GM21526 (cell line): Measurements from ENCODE around the gene CYB561.

Source experiments
- ATAC-seq: cut with Tn5 transposase; IDR thresholded peaks from one replicate; pipeline ENCODE4 v1.9.1; 2021; ENCODE audit warnings: moderate library complexity; ENCODE audit not compliant: unreplicated experiment, low FRiP score

Gene CYB561

GRCh38 chr17:63419398-63419797, 26.7 kb downstream of the CYB561 start:
- ATAC-seq, result no peak

- ATAC-seq, result no peak
Observed at GRCh38 chr17:63418540-63418939, 27.6 kb downstream of the CYB561 start.

- no peak for ATAC-seq
Observed at GRCh38 chr17:63414222-63414621, 31.9 kb downstream of the CYB561 start.

GRCh38 chr17:63413128-63413527, 33.0 kb downstream of the CYB561 start:
- ATAC-seq, result no peak

- no peak for ATAC-seq
Observed at GRCh38 chr17:63412234-63412633, 33.9 kb downstream of the CYB561 start.

GRCh38 chr17:63407741-63408330, 38.3 kb downstream of the CYB561 start:
- ATAC-seq, result no peak

- ATAC-seq, result no peak
Observed at GRCh38 chr17:63406689-63407330, 39.3 kb downstream of the CYB561 start.

- no peak for ATAC-seq
Observed at GRCh38 chr17:63405741-63406261, 40.3 kb downstream of the CYB561 start.

GRCh38 chr17:63405020-63405419, 41.1 kb downstream of the CYB561 start:
- no peak for ATAC-seq

GRCh38 chr17:63402431-63403212, 43.5 kb downstream of the CYB561 start:
- ATAC-seq, result no peak

GRCh38 chr17:63399856-63400255, 46.2 kb downstream of the CYB561 start:
- ATAC-seq, result no peak

GRCh38 chr17:63399316-63399715, 46.8 kb downstream of the CYB561 start:
- ATAC-seq, result no peak

- no peak for ATAC-seq
Observed at GRCh38 chr17:63398680-63399079, 47.4 kb downstream of the CYB561 start.

- no peak for ATAC-seq
Observed at GRCh38 chr17:63395075-63395805, 50.9 kb downstream of the CYB561 start.

GRCh38 chr17:63390090-63390489, 56.0 kb downstream of the CYB561 start:
- no peak for ATAC-seq

GRCh38 chr17:63387656-63388340, 58.3 kb downstream of the CYB561 start:
- ATAC-seq, result no peak

GRCh38 chr17:63382826-63383225, 63.3 kb downstream of the CYB561 start:
- no peak for ATAC-seq
